Stimulated activated naive CD8-positive, alpha-beta T cell treated with anti-CD3 and anti-CD28 coated beads, Interleukin-15, Interleukin-2, amounts not matched to agents 100 U/mL and 50 U/mL, for 24 hours (primary cell): Measurements from ENCODE around the gene SCNN1B.

Experiments
- ATAC-seq: fragments of 150-1000 bp; cut with Tn5 transposase; one replicate; pipeline ENCODE4 v1.10.0; 2021
- DNase-seq: peaks from one replicate; pipeline ENCODE4 v3.0.0; 2021

SCNN1B gene

GRCh38 chr16:23321206-23321875, 19.2 kb downstream of the SCNN1B start:
- DNase-seq = no peak
- no peak for ATAC-seq

GRCh38 chr16:23323224-23324030, 21.3 kb downstream of the SCNN1B start:
- DNase-seq (no peak), ATAC-seq (peak; percentile 65)

- ATAC-seq (no peak), DNase-seq (no peak)
These were observed 22.6 kb downstream of the SCNN1B start for GRCh38 chr16:23324727-23325126.

- ATAC-seq (no peak), DNase-seq (no peak)
These were observed 25.7 kb downstream of the SCNN1B start for GRCh38 chr16:23327836-23328235.

GRCh38 chr16:23330161-23330560, 28.1 kb downstream of the SCNN1B start:
- no peak for ATAC-seq
- DNase-seq = no peak

GRCh38 chr16:23330583-23331249, 28.6 kb downstream of the SCNN1B start:
- ATAC-seq (no peak), DNase-seq (no peak)

- no peak for ATAC-seq
These were observed 31.0 kb downstream of the SCNN1B start for GRCh38 chr16:23333034-23333579.

GRCh38 chr16:23333831-23334456, 31.8 kb downstream of the SCNN1B start:
- no peak for ATAC-seq

More at GRCh38 chr16:23333034-23333579, 31.0 kb downstream of the SCNN1B start:
- DNase-seq = no peak

GRCh38 chr16:23334457-23334853, 32.4 kb downstream of the SCNN1B start:
- DNase-seq (no peak), ATAC-seq (no peak)

More at GRCh38 chr16:23333831-23334456, 31.8 kb downstream of the SCNN1B start:
- DNase-seq = no peak

GRCh38 chr16:23334950-23335349, 32.8 kb downstream of the SCNN1B start:
- ATAC-seq = no peak
- DNase-seq = no peak

GRCh38 chr16:23337836-23338550, 35.9 kb downstream of the SCNN1B start:
- ATAC-seq (no peak), DNase-seq (no peak)

GRCh38 chr16:23339787-23340186, 37.7 kb downstream of the SCNN1B start:
- DNase-seq = no peak
- ATAC-seq = no peak

- ATAC-seq (no peak), DNase-seq (no peak)
These were observed 40.1 kb downstream of the SCNN1B start for GRCh38 chr16:23342083-23342640.

- no peak for DNase-seq
- ATAC-seq = no peak
These were observed 41.8 kb downstream of the SCNN1B start for GRCh38 chr16:23343643-23344612.

- DNase-seq (no peak), ATAC-seq (no peak)
These were observed 43.1 kb downstream of the SCNN1B start for GRCh38 chr16:23345237-23345636.

GRCh38 chr16:23348579-23349469, 46.7 kb downstream of the SCNN1B start:
- ATAC-seq (no peak), DNase-seq (no peak)

- DNase-seq = no peak
- no peak for ATAC-seq
These were observed 49.3 kb downstream of the SCNN1B start for GRCh38 chr16:23351360-23351759.

- ATAC-seq = no peak
- no peak for DNase-seq
These were observed 51.3 kb downstream of the SCNN1B start for GRCh38 chr16:23353440-23353839.

- no peak for DNase-seq
- ATAC-seq = no peak
These were observed 52.1 kb downstream of the SCNN1B start for GRCh38 chr16:23354246-23354645.
